HG03108 (cell line): ENCODE results near the gene ZBTB20.

Experiments used
- ATAC-seq: cut with Tn5 transposase; IDR thresholded peaks from one replicate; pipeline ENCODE4 v1.9.1; 2021; ENCODE audit warnings: moderate library complexity; ENCODE audit not compliant: unreplicated experiment

ZBTB20 gene

DNA sequence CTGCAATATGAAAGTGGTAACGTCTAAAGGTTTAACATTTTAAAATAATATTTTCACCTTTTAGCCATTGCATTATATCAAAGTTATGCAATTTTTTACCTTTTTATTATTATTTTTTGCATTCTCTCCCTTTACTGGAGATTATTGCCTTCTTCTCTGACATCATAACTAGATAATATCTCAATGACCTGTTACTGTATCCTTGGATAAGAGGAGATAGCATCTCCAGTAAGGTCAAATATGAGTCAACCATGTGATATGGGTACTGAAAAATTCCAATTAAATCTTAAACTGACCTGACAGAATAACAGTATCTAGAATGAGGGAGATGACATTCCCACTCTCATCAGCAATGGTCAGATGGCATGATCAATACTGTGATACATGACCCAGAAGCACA lies 108.3 kb downstream of the ZBTB20 start:
- ATAC-seq, result no peak

DNA sequence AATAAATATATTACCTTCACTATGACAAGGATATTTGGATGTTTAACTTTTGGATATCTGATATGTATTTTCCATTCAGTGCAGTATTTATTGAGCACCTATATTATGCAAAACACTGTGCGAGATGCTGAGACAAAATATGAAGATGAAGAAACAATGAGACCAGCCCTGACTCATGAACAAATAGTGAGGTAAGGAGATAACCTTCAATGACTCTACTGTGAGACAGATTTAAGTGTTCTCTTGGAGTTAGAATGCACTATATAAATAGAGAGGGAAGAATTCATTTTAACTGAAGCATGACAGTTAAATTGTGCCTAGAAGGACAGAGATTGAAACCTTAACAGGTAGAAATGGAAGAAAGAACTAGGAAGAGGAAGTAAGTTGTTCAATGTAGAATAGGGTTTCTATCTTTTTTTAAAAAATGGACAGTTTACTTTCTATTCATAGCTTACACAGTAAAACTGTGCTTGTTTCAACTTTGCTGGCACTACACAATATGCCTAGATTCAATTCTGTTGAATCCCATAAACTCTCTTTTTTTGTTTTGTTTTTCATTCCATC lies 124.2 kb downstream of the ZBTB20 start:
- ATAC-seq, result no peak

DNA sequence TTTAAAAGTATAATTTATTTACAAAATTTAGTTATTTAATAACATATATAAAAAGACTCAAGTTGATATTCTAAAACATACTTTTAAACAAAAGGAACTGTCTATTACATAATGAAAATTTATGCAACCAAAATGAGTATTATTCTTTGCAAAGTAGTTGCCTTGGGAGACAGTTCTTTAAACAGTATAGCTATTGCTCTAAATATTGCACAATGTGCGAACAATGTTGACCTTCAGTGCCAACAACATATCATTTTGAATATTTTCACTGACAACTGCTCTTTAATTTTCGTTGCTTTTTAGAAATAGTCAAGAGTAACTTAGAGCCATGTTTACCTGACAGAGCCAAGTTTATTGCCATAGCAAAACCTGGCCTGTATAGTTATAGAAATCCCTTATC lies 124.9 kb downstream of the ZBTB20 start:
- ATAC-seq, result no peak

DNA sequence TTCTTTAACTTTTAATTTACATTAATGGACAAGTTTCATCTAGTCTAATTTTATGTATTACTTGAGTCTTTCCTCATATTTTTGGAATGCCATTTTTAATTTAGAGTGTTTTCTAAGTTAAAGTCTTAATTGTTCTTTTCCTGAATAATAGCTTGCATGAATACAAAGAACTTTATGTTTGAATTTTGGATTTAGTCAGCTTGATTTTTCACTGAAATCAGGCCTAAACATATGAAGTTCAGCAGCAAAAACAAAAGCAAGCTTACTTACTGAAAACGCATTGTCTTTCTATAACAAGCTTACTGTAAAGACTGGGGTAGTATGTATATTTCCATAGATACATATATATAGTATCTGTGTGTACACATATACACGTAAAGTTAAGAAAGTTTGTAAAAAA lies 126.0 kb downstream of the ZBTB20 start:
- ATAC-seq, result no peak

DNA sequence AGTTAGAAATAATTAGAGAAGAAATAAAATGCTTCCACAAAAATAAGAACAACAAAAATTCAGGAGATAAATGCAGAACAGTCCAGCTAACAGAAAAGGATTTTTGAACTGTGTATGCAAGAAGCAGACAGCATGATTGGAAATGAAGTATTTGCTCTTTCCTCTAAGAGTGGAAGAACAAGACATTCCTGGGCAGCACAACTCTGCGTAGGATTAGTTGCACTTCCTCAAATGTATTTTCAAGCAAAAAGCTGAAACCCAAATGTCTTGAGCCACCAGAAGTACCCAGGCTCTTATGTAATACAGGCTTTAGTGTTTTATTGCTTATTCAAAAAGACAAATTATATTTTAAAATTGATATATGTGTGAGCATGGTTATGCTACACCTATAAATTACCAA lies 127.2 kb downstream of the ZBTB20 start:
- no peak for ATAC-seq

DNA sequence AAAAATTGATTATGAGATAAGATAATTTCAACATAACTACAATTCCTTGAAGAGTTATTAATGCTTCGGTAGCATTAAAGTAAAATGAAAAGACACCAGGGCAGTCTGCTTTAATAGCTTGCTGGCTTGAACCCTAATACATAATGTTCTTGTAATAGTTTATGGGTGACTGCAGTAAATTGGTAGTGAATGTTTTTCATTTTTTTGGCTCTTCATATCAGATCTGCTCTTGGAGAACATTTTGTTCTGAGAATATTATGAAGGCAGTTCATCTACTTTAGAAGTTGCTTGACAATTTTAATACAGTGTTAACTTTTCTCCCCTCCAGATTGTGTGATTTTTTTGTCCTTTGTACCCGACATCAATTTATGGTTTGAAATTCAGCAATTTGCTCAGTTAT lies 128.4 kb downstream of the ZBTB20 start:
- ATAC-seq, result no peak

DNA sequence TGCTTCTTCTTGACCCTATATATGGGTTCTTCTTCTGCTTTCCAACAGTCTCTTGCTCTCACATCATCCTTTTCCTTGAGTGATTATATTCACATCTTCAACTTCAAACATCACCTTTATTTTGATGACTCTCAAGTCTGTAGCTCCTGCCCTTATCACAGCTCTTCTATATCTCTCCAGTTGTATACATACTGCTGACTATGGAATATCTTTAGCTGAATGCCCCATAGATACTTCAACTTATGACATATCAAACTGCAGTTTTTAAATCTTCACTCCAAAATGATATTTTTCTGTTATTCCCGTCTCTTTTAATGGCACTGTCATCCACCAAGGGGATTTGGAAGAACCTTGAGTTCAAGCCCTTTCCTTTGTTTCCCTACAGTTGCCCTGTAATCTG lies 139.1 kb downstream of the ZBTB20 start:
- no peak for ATAC-seq

DNA sequence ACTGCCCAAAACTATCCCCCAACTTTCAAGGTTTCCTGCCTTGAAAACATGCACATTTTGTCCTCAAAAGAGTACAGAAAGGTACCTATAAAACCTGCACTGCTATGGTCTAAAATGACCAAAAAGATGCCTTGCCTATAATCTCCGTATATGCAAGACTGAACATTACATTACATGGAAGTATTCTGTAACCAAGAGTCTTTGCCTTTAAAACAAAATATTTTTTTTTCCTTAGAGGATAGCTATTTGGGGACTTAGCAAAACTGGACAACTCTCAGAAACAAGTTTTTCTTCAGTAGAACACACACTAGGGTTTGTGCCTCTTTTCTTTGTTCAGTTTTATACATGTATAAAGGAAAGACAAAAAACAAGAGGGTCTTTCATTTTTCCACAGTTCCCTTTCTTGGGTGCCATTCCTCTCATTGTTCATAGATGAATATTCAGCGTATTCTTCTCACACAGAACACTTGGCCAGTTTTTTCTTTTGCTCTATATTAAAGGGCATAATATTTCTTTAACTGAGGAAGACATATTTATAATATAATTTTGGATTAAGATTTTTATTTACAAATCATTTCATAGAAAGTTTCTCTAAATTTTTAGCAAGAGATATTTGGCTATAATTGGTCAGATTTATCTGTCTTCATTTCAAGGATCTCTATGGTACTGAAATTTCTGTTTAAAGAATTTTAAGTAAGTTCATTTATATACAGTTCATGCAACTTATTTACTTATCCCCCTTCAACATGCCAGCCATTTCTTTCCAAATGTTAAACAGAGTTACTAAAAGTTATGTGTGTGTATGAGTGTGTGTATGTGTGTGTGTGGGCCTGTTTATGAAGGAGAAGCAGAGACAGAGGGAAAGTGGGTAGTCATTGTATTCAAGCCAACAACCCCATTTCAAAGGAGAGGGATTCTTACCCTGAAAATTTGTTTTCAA lies 142.6 kb downstream of the ZBTB20 start:
- ATAC-seq, result no peak

DNA sequence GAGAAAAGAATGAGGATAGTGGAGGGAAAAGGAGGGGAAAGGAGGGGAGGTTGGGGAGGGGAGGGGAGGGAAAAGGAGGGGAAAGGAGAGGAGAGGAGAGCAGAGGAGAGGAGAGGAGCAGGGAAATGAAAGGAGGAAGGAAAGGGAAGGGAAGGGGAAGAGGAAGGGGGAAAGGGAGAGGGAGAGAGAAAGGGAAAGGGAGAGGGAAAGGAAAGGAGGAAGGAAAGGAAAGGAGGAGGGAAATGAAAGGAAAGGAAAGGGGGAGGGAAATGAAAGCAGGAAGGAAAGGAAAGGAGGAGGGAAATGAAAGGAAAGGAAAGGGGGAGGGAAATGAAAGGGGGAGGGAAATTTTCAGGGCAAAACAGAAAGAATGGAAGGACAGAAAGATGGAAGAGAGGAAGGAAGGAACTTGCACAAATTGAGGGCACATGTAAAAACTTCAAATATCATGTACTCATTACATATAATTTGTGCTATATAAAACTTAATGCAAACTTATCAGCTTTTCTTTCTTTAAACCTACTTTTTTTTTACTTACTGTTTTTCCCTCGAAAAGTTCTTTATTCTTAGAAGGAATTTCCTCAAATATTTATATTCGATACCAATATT lies 148.0 kb downstream of the ZBTB20 start:
- no peak for ATAC-seq

DNA sequence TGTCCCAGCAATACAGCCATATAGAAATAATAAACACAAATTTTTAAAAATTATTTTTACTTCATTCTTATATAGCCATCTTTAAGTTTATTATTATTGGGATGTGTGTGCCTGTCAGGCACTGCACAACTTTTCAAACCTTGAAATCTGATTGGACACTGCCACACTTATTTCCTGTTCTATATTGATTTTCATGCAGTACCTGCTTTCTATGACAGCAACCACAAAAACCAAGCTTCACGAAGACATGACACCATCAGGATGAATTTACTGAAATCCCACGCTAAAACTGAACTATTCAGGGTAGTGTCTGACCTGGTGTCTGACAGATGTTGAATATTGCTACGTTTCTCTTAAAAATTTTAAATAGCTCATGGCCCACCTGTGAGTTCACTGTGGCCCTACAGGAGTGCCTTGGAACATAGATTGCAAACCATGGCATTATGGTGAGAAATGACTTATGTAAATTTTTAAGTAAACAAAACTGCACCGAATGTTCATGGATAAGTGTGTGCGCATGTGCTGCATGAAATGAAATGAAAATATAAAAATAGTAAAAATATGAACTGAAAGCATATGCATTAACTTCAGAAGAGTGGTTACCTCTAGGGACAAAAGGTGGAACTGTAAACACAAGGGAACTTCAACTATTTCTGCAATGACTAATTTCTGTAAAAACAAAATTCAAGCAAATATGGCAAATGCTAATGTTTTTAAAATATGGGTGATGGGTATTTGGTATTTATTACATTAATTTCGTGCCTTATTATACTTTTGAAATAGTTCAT lies 152.3 kb downstream of the ZBTB20 start:
- ATAC-seq, result no peak

DNA sequence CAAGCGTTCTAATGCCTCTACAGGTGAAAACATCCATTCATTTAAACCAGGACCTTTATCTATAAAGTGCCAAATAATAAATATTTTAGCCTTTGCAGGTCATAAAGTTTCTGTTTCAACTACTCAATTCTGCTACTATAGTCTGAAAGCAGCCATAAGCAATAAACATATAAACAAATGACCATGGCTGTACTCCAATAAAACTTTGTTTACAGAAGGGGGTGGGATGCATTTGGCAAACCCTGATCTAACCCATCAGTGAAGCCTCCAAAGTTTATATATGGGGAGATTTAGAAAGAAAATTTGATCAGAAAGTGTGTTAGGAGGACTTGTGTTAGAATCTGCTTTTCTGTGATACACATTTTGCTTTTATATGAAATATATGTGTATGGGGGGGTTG lies 161.3 kb downstream of the ZBTB20 start:
- ATAC-seq, result no peak

DNA sequence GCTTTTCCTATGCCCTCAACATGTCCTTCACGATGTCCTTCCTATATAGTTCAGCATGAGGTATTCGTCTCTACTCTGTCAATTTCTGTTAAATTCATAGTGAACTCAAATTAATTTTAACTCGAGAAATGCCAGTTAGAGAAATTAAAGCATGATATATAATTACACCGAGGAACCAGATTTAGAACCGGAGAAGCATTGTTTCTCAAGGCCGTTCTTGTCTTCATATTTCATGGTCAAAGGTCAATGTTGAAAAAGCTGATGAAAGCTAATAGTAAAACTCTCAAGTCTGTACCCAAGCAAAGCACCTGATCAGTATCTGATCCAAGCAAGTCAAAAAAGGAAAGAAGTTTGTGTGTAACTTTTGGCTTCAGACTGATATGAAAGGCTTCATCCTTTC lies 163.8 kb downstream of the ZBTB20 start:
- ATAC-seq, result no peak

DNA sequence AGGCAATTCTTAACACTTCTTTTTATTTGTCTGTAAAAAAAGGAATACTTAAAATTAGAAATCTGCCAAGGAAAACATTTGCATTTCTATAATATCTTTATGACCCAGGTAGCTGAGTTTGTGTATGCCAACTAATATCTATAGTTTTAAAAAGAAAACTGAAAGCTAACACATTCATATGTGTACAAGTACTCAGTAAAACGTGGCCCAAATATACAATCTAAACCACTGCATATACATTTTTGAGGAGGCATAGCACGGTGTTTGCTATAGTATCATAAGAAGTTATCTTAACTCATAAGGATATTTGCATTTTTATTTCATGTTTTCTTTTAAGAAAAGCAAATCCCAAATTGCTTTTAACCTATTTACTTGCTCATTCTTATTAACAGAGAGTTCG lies 172.7 kb downstream of the ZBTB20 start:
- no peak for ATAC-seq

DNA sequence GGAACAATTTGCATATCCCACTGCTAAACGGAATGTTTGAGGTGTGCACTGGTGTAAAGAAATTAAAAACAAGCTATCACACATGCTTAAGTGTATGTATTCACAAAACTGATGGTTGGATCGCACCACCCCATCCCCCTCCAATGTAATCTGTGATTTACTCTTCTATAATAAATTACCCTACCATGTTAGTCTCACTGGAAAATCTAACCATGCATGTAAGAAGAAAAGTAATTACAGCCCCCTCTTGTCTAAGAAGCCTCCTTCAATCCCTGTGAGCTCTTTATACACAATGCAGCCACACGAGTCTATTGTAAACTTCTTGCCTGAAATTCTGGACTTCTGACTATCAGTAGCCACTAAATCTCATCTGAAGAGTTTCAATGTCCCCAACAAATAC lies 173.6 kb downstream of the ZBTB20 start:
- ATAC-seq, result no peak

DNA sequence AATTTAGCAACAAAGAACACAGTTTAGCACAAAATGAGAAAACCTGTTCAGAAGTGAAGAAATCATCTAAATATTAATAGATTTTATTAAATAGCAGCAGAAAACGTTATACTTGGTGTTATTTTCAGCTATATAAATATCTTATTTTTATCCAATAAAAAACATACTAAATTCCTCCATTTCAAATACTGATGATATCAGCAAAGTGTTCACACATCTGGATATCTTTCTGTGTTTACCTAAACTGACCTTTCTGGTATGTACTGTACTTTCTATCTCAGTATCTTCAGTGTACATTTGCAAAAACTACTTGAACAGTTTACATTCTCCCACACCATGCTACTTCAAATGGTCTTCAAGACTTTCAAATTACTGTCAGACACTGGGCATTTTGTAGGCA lies 179.9 kb downstream of the ZBTB20 start:
- ATAC-seq, result no peak

DNA sequence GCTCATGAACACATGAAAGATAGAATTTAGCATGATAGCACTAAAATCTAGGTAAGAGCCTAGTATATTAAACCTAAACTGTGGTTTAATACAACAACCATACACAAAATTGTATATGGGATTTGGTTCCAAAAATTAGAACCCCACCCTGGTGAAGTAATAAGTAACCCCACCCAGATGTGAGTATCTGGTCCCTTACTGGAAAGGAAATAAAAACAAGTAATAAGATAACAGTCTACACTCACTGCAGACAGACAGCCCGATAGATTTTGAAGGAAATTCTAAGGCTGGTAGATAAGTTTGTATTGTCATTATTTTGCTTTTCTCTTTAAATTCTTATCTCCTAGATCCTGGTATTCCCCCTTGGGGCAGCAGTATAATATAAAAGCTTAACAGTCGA lies 184.9 kb downstream of the ZBTB20 start:
- ATAC-seq, result no peak

DNA sequence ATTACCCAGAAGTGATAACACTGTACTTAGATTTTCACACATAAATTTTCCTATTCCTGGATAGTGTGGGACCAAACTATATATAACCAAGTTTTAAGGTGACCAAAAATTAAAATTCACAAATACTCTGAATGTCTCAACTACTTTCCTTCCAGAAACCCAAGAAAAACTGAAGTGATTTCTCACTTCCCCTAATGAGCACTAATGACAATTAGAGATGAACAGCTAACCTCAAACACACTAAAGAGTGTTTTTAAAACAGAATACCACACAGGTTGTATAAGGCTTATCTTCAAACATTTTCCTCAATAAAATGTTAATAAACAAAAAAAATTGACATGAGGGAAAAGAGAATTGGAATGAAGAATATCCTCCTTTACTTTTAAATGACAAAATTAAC lies 188.2 kb downstream of the ZBTB20 start:
- no peak for ATAC-seq

DNA sequence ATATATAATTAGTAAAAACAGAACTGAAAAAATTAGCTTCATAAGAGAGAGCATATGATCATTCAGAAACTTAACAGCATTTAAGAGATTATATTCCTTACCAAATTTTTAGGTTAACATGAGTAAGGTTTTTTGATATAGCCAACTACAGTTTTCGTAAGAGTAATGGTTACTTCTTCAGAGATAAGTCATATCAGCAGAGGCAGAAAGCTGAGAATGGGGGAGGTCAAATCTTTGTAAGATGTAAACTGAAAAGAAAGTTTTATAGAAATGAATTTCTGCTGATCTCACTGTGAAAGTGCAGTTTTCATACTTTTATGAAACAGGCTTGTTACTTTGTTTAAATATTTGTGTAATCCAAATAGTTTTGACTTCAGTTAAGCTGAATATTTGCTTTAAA lies 193.3 kb downstream of the ZBTB20 start:
- ATAC-seq, result no peak

DNA sequence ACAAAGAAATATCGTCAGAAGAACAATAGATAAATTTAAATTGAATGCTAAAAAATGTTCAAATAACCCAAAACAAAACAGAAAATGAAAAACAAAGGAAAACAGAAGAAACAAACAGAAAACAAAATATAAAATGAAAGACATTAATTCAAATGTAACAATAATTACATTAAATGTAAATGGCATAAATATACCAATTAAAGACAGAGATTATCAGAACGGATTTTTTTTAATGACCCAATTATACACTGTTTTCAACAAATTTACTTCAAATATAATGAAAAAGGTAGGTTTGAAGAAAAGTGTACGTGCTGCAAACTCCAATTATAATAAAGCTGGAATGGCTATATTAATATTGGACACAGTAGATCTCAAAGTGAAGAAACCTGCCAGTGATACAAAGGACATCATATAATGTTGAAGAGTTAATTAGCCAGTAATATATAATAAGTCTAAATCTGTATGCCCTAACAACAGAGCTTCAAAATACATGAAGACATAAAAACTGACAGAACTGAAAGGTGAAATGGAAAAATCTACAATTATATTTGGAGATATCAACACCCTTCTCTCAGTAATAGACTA lies 193.8 kb downstream of the ZBTB20 start:
- ATAC-seq, result no peak

DNA sequence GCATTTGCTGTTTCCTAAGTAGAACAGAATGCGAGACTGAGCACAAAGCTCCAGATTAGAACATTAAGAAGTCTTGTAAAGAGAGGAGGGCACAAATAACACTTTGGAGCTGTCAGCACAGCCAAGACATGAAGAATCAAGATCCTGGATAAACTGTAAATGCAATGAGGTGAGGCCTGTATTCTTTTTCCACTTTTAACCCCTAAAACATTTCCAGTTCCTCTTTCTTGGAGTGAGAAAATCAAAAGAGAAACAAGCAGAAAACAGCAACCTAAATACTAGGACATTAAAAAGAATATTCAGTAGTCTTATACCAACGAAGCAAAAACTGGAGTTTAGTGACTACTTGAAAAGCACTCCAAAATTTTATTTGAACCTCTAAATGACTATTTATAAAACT lies 204.3 kb downstream of the ZBTB20 start:
- ATAC-seq, result no peak
